GM12878 (cell line): Measurements from ENCODE around the gene DTX2. TPM values are rescaled to one million over a fixed set of nuclear protein-coding genes. Genes with fewer than 3 reads are reported as not detected.

Source experiments
- ATAC-seq: fragments of 200-7000 bp; cut with Tn5 transposase; 3 replicates; pipeline ENCODE4 v1.9.1; 2020; ENCODE audit warnings: mild to moderate bottlenecking, moderate library complexity
- BruUV-seq: library from RNA; stranded (reverse); fragments of 400-500 nt; replicated peaks from 2 replicates; lab custom pipeline; 2021; lab: Mats Ljungman, UMichigan
- CTCF ChIA-PET: fragments of 300-600 bp; sonication (Branson Sonifier 250); formaldehyde crosslinking; extraction: SDS; loops from one replicate; lab custom pipeline; 2021; ENCODE audit warnings: inconsistent platforms; lab: Yijun Ruan, JAX
- POLR2A ChIA-PET: fragments of 350-600 bp; formaldehyde crosslinking; extraction: SDS; loops from one replicate; lab custom pipeline; 2021; ENCODE audit warnings: inconsistent platforms; lab: Charles Lee
- RAD21 ChIA-PET: fragments of 300-600 bp; sonication (Branson Sonifier 250); formaldehyde crosslinking; loops from one replicate; lab custom pipeline; 2023; ENCODE audit warnings: antibody characterized with exemption; ENCODE audit not compliant: unreplicated experiment; lab: Charles Lee
- SMC1A ChIA-PET: fragments of 300-600 bp; sonication (Branson Sonifier 250); formaldehyde crosslinking; loops from one replicate; lab custom pipeline; 2023; ENCODE audit not compliant: unreplicated experiment, uncharacterized antibody; lab: Charles Lee
- DNase-seq: peaks from one replicate; pipeline ENCODE4 v3.0.0-alpha.2; 2011; ENCODE audit warnings: low read depth, low spot score
- FAIRE-seq: peaks from 3 replicates; lab custom pipeline; 2011; peaks lifted over from hg19 to GRCh38; lab: Jason Lieb, UNC
- H2AFZ ChIP-seq: 2 replicates; pipeline ENCODE4 v1.6.0; 2011; ENCODE audit warnings: low read depth, low read length, control low read depth; ENCODE audit not compliant: control insufficient read depth
- H3K27ac ChIP-seq: 2 replicates; pipeline ENCODE4 v1.5.1; 2011; ENCODE audit warnings: control low read depth; ENCODE audit not compliant: control insufficient read depth, insufficient read depth
- H3K27me3 ChIP-seq, 2 experiments: replicated peaks in 1 of 2; 2 replicates each; pipeline versions ENCODE4 v1.6.0 to v1.6.1; 2011; ENCODE audit warnings: low read length in 1 of 2; ENCODE audit not compliant: control insufficient read depth in 2 of 2, insufficient read depth in 2 of 2
- H3K36me3 ChIP-seq, 2 experiments: 2 replicates each; pipeline ENCODE4 v1.5.1; 2011; ENCODE audit warnings: low read length in 1 of 2; ENCODE audit not compliant: control insufficient read depth in 2 of 2, insufficient read depth in 2 of 2
- H3K4me1 ChIP-seq: 2 replicates; pipeline ENCODE4 v1.6.1; 2011; ENCODE audit warnings: mild to moderate bottlenecking, low read length, moderate library complexity, mixed read lengths; ENCODE audit not compliant: control insufficient read depth, insufficient read depth
- H3K4me2 ChIP-seq: 2 replicates; pipeline ENCODE4 v1.6.0; 2011; ENCODE audit warnings: control low read depth; ENCODE audit not compliant: control insufficient read depth, insufficient read depth
- H3K4me3 ChIP-seq: fragments of 200-600 bp; sonication (generic); 2 replicates; pipeline ENCODE4 v1.5.1; 2016
- H3K79me2 ChIP-seq: 2 replicates; pipeline ENCODE4 v1.6.0; 2011; ENCODE audit warnings: low read length; ENCODE audit not compliant: control insufficient read depth, insufficient read depth
- H3K9ac ChIP-seq: 2 replicates; pipeline ENCODE4 v1.8.0; 2011; ENCODE audit warnings: low read length, control low read depth, mixed read lengths; ENCODE audit not compliant: control insufficient read depth, insufficient read depth
- H3K9me3 ChIP-seq: replicated peaks from 3 replicates; pipeline ENCODE4 v1.5.1; 2011; ENCODE audit warnings: mild to moderate bottlenecking, low read length; ENCODE audit not compliant: control insufficient read depth, insufficient read depth
- H4K20me1 ChIP-seq: 2 replicates; pipeline ENCODE4 v1.6.0; 2011; ENCODE audit not compliant: control insufficient read depth, insufficient read depth
- ASH2L ChIP-seq: fragments of 300-600, 200-600 bp; sonication (generic); IDR thresholded peaks from 2 replicates; pipeline ENCODE4 v1.6.1; 2017; ENCODE audit warnings: low read depth, mild to moderate bottlenecking, borderline replicate concordance
- BHLHE40 ChIP-seq, 2 experiments: fragments of 450-650 bp in 1 of 2; IDR thresholded peaks; 2 replicates each; pipeline ENCODE4 v1.6.1; 2011 to 2017; ENCODE audit warnings: low read depth in 2 of 2, borderline replicate concordance in 1 of 2, improper control_type of control experiment in 1 of 2, low read length in 1 of 2, mild to moderate bottlenecking in 1 of 2
- FOS ChIP-seq: IDR thresholded peaks from 3 replicates; pipeline ENCODE4 v1.6.1; 2011; ENCODE audit warnings: borderline replicate concordance; ENCODE audit not compliant: insufficient read length; ENCODE audit errors: extremely low read depth
- MEF2A ChIP-seq: IDR thresholded peaks from 2 replicates; pipeline ENCODE4 v1.6.1; 2011; ENCODE audit warnings: low read depth, mild to moderate bottlenecking, low read length, moderate library complexity; ENCODE audit not compliant: insufficient read depth
- NBN ChIP-seq: fragments of 450-650 bp; IDR thresholded peaks from 2 replicates; pipeline ENCODE4 v1.6.1; 2016
- NFXL1 ChIP-seq: fragments of 450-650 bp; IDR thresholded peaks from 2 replicates; pipeline ENCODE4 v1.6.1; 2017; ENCODE audit warnings: antibody characterized with exemption, mild to moderate bottlenecking, borderline replicate concordance
- SMARCA5 ChIP-seq: fragments of 450-650 bp; IDR thresholded peaks from 2 replicates; pipeline ENCODE4 v1.6.1; 2017; ENCODE audit warnings: mild to moderate bottlenecking
- SUZ12 ChIP-seq: fragments of 200-600 bp; sonication (generic); IDR thresholded peaks from one replicate; pipeline ENCODE4 v1.6.1; 2018; ENCODE audit warnings: antibody characterized with exemption, mild to moderate bottlenecking; ENCODE audit not compliant: unreplicated experiment
- WGBS: methylation state at CpG from one replicate; pipeline ENCODE4 v1.1.6; 2016; ENCODE audit warnings: low lambda C conversion rate; ENCODE audit not compliant: insufficient replicate concordance, insufficient coverage; ENCODE audit errors: missing lambda C conversion rate; 5-methylcytosine and 5-hydroxymethylcytosine counted together
- in situ Hi-C: fragments of 300-500 bp; cut with MboI; formaldehyde crosslinking; loops from 9 replicates; pipeline ENCODE4 v1.14.3; 2018; ENCODE audit warnings: mixed read lengths
- intact Hi-C: fragments of 100-400 bp; cut with micrococcal nuclease; formaldehyde crosslinking; loops from one replicate; pipeline ENCODE4 v1.14.2; 2022; ENCODE audit not compliant: unreplicated experiment
- polyA plus RNA-seq, 11 experiments: library from polyadenylated mRNA; depleted of rRNA in 4 of 11; unstranded in 6 of 11; stranded (reverse) in 5 of 11; fragments of >200 nt; fragmentation: Nextera tagmentation in 4 of 11; fragmentation: Illumina TruSeq in 1 of 11; extraction: Ambion mirVana in 4 of 11; extraction: Trizol in 1 of 11; gene quantifications; 1 replicate in 1 of 11; 2 replicates in 10 of 11; pipeline versions ENCODE4 v1.2.1 to v1.2.3, GENCODE V29; 2011 to 2016; ENCODE audit warnings: inconsistent platforms in 2 of 11, missing spikeins in 2 of 11, low read depth in 1 of 11
- total RNA-seq, 4 experiments: library from RNA; depleted of rRNA in 3 of 4; stranded (reverse); fragments of >200 nt in 3 of 4; fragmentation: Illumina TruSeq in 1 of 4; extraction: Trizol in 1 of 4; gene quantifications; 2 replicates each; pipeline versions ENCODE4 v1.2.1 to v1.2.3, GENCODE V29; 2013 to 2021
- TF ChIP-seq, protein P1 (sequence below): IDR thresholded peaks from 2 replicates; pipeline ENCODE4 v1.6.1; 2012; ENCODE audit warnings: low read depth, low read length, improper control_type of control experiment
- TF ChIP-seq, protein P2 (sequence below): fragments of 450-650 bp; conservative IDR thresholded peaks from 2 replicates; pipeline ENCODE4 v1.6.1; 2017; ENCODE audit warnings: mild to moderate bottlenecking, moderate library complexity

The DTX2 gene
- total and polyA plus RNA-seq, 10 of the 15 experiments (the other 5 are each of a cell fraction or from before 2014, with no cell fraction given), result 0.14 to 31.0 (median 11.0) TPM

DNA sequence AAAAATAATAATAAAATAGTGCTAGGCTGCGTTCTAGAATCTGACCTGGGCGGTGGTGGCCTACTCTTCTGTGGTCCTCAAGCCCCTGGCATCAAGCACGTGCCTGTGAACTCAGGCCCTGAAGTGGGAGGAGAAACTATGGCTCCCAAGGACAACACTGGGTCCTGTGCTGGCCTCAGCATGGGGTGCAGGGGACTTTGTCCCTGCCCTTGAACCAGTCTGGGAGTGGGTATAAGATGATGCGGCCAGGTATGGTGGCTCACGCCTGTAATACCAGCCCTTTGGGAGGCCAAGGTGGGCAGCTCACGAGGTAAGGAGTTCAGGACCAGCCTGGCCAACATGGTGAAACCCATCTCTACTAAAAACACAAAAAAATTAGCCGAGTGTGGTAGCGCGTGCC is 31.3 kb upstream of the DTX2 start:
- Histone ChIP-seq H3K79me2 (no peaks in the 10 kb centered on the region), H3K27ac (no peak overlapping the region), H3K9ac (no peak overlapping the region), H2AFZ (no peak overlapping the region)
- POLR2A ChIA-PET, result no interaction called here
- TF ChIP-seq NBN, result no peak
- TF ChIP-seq, protein P1, sequence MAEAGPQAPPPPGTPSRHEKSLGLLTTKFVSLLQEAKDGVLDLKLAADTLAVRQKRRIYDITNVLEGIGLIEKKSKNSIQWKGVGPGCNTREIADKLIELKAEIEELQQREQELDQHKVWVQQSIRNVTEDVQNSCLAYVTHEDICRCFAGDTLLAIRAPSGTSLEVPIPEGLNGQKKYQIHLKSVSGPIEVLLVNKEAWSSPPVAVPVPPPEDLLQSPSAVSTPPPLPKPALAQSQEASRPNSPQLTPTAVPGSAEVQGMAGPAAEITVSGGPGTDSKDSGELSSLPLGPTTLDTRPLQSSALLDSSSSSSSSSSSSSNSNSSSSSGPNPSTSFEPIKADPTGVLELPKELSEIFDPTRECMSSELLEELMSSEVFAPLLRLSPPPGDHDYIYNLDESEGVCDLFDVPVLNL, result no peak
- TF ChIP-seq NFXL1, result no peak
- no peak for TF ChIP-seq MEF2A
- no peak for TF ChIP-seq SMARCA5
- TF ChIP-seq, protein P2, sequence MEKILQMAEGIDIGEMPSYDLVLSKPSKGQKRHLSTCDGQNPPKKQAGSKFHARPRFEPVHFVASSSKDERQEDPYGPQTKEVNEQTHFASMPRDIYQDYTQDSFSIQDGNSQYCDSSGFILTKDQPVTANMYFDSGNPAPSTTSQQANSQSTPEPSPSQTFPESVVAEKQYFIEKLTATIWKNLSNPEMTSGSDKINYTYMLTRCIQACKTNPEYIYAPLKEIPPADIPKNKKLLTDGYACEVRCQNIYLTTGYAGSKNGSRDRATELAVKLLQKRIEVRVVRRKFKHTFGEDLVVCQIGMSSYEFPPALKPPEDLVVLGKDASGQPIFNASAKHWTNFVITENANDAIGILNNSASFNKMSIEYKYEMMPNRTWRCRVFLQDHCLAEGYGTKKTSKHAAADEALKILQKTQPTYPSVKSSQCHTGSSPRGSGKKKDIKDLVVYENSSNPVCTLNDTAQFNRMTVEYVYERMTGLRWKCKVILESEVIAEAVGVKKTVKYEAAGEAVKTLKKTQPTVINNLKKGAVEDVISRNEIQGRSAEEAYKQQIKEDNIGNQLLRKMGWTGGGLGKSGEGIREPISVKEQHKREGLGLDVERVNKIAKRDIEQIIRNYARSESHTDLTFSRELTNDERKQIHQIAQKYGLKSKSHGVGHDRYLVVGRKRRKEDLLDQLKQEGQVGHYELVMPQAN, result no peak
- no peak for TF ChIP-seq ASH2L
- TF ChIP-seq FOS, result no peak
- no peak for TF ChIP-seq SUZ12
- TF ChIP-seq BHLHE40 (IDR thresholded peaks at IDR 0.05; ENCODE audit: borderline replicate concordance in 1 of 2, low read depth in 2 of 2, low read length in 1 of 2), result no peak
- TF ChIP-seq, all 136 proteins: peak for 0
- Histone ChIP-seq H3K9me3 (no peaks in the 10 kb centered on the region), H3K4me1 (peaks cover 2% of the 10 kb centered on the region), H3K36me3 (no peaks in the 10 kb centered on the region), H3K4me3 (no peak overlapping the region), H4K20me1 (no peaks in the 10 kb centered on the region), H3K4me2 (no peak overlapping the region), H3K27me3 (no peaks in the 10 kb centered on the region)
- BruUV-seq, result no TSS peak
- ATAC-seq (no peak), FAIRE-seq (no peak), DNase-seq (no peak)
- ChIA-PET CTCF (no interaction called here), SMC1A (no interaction called here), RAD21 (no interaction called here)
- intact Hi-C loops, result no loop called here
- 58% methylated on average over 9 of the region's 9 CpGs for WGBS
- in situ Hi-C loops, result no loop called here
